Lower leg skin (tissue), 4 donors: ENCODE results near the gene ZC3H7B. TPM values are rescaled to one million over a fixed set of nuclear protein-coding genes. Genes with fewer than 3 reads are reported as not detected.

ENCODE experiments used
- DNase-seq, 2 donors: peaks; one replicate each; pipeline ENCODE4 v3.0.0-alpha.2; 2019; ENCODE audit warnings: low spot score in 2 of 2
- H3K4me3 ChIP-seq: fragments of 200-600 bp; sonication (generic); 2 replicates; pipeline ENCODE4 v1.5.1; 2017; ENCODE audit warnings: mild to moderate bottlenecking, low read depth; ENCODE audit not compliant: poor library complexity, severe bottlenecking
- POLR2A ChIP-seq, 2 donors: fragments of 450-650 bp; IDR thresholded peaks; one replicate each; pipeline ENCODE4 v1.6.1; 2016 to 2017; ENCODE audit warnings: antibody characterized with exemption in 2 of 2, mild to moderate bottlenecking in 1 of 2, moderate library complexity in 1 of 2
- WGBS, 2 donors: methylation state at CpG; one replicate each; pipeline ENCODE4 v1.1.5; 2018; 5-methylcytosine and 5-hydroxymethylcytosine counted together
- intact Hi-C: fragments of 100-400 bp; cut with DNase I; formaldehyde crosslinking; loops from one replicate; pipeline ENCODE4 v1.15.0; 2023; ENCODE audit warnings: low total_unique reads
- total RNA-seq, 4 donors: library from RNA; depleted of rRNA; stranded (reverse); fragments of >200 nt; gene quantifications; one replicate each; pipeline ENCODE4 v1.1.0, GENCODE V29; 2016
- TF ChIP-seq, protein P1 (sequence below), 3 donors: fragments of 450-650 bp; IDR thresholded peaks; one replicate each; pipeline ENCODE4 v1.5.1; 2016; ENCODE audit warnings: antibody characterized with exemption in 3 of 3, mild to moderate bottlenecking in 3 of 3, moderate library complexity in 2 of 3

ZC3H7B gene
- total RNA-seq, 4 donors from 2014 or later: 19.9 to 39.9 (median 31.2) TPM

DNA sequence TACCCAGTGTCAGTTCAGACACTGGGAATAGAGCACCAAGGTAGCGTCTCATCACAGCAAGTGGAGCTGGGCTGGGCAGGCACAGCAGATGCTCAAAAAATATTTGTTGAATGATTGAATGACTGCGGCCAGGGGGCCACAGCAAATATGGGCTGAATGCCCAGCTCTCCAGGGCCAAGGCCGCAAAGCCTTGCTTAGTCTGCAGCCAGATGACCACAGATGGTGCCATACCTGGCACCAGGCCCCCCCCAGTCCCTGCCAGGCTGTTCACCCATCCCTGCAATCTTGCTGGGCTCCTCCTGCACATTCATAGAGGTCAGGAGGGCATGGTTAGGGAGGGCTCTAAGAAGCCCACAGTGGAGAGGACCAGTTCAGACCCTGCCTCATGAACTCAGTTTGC is 32.9 kb downstream of the ZC3H7B start:
- intact Hi-C loops: no loop called here
- TF ChIP-seq, protein P1, sequence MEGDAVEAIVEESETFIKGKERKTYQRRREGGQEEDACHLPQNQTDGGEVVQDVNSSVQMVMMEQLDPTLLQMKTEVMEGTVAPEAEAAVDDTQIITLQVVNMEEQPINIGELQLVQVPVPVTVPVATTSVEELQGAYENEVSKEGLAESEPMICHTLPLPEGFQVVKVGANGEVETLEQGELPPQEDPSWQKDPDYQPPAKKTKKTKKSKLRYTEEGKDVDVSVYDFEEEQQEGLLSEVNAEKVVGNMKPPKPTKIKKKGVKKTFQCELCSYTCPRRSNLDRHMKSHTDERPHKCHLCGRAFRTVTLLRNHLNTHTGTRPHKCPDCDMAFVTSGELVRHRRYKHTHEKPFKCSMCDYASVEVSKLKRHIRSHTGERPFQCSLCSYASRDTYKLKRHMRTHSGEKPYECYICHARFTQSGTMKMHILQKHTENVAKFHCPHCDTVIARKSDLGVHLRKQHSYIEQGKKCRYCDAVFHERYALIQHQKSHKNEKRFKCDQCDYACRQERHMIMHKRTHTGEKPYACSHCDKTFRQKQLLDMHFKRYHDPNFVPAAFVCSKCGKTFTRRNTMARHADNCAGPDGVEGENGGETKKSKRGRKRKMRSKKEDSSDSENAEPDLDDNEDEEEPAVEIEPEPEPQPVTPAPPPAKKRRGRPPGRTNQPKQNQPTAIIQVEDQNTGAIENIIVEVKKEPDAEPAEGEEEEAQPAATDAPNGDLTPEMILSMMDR (IDR thresholded peaks at IDR 0.05): no peak
- TF ChIP-seq POLR2A (IDR thresholded peaks at IDR 0.05): no peak
- H3K4me3 ChIP-seq: no peak overlapping the region
- no peak for DNase-seq
- WGBS, 2 donors: 87 to 89% methylated on average over 3 of the region's 3 CpGs

DNA sequence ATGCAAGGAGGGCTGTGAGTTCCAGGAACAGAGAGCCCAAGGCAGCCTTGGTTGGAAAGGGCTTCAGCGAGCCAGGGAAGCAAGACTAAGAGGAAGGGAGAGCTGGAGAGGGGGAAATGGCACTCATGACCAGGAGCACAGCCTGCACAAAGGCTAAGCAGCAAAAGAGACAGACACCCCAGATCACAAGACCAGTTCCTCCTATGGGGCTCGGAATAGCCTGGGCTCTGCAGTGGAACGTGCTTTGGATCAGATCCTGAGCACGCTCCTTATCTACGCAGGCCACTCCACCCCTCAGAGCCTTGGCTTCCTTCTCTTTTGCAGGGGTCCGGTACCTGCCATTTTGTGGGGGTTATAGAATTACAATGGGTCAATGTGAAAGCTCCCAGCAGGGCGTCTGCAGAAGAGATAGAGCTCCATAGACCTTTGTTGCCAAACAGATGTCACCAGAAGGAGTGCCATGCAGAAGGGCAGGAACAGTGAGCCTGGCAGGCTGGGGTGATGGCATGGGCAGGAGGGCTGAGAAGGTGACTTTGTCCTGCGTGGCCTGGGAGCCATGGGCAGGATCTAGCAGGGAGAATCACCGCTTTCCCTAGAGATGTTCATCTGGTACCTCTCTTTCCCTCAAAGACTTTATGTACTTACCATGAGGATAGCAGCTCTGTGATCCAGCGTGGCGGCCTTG is 33.8 kb downstream of the ZC3H7B start:
- WGBS, 2 donors: 94 to 96% methylated on average over 11 of the region's 11 CpGs
- no peak for DNase-seq
- H3K4me3 ChIP-seq: no peak overlapping the region
- TF ChIP-seq, protein P1 (IDR thresholded peaks at IDR 0.05): no peak
- TF ChIP-seq POLR2A (IDR thresholded peaks at IDR 0.05): no peak
- intact Hi-C loops: no loop called here

DNA sequence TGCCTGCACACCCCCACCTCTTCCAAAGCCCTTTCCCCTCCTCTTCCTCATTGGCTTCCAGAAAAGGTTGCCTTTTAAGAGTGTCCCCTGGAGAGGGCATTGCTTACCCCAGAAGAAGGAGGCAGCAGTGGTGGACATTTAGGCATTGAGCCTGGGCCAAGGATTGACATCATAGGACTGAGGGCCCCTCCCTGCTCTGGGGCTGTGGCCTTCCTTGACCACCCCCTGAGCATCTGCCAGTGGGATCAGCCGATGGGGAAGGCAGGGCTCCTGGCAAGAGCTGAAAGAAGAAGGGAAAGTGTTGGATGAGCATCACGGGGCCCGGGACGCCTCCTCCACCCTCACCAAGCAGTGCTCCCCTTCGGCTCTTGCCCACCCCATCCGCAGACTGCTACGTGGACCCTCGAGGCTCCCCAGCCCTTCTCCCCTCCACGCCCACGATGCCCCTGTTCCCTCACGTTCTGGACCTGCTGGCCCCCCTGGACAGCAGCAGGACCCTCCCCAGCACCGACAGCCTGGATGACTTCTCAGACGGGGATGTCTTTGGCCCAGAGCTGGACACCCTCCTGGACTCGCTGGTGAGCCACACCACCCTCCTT is 37.4 kb downstream of the ZC3H7B start:
- intact Hi-C loops: no loop called here
- TF ChIP-seq POLR2A (IDR thresholded peaks at IDR 0.05): no peak
- no peak overlapping the region for H3K4me3 ChIP-seq
- DNase-seq: no peak
- WGBS, 2 donors: 79 to 85% methylated on average over 11 to 14 of the region's 14 CpGs

DNA sequence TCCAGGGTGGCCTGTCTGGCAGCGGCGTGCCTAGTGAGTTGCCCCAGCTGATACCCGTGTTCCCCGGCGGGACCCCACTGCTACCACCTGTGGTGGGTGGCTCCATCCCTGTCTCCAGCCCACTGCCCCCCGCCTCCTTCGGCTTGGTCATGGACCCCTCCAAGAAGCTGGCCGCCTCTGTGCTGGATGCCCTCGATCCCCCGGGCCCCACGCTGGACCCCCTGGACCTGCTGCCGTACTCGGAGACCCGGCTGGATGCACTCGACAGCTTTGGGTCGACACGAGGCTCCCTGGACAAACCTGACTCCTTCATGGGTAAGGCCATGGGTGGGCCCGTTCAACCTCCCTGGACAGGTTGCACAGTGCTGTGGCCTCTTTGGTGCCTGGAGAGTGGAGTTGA is 38.5 kb downstream of the ZC3H7B start:
- DNase-seq: no peak

DNA sequence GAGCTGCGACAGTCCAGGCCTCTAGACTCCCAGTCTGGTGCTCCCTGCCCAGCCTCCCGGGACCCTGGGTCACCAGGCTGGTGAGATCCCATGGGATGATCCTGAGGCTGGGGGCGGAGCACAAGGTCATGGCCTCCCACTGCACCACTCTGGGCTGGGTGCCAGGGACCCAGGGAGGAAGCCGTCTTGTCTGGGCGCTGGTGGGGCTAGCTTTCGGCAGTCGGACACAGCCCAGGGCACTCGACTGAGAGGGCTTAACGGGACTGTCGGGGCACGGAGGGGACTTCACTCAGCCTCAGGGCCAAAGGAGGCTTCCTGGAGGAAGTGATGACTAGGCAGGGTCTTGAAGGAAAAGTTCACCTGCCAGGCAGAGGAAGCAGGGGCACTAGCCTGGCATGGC is 39.0 kb downstream of the ZC3H7B start:
- DNase-seq: no peak
- H3K4me3 ChIP-seq: no peak overlapping the region
- TF ChIP-seq, protein P1 (IDR thresholded peaks at IDR 0.05): no peak
- no peak for TF ChIP-seq POLR2A (IDR thresholded peaks at IDR 0.05)
- 73 to 75% methylated on average over 10 to 11 of the region's 11 CpGs for WGBS, 2 donors
- intact Hi-C loops: no loop called here

More for the DNA sequence above, 38.5 kb downstream of the ZC3H7B start:
- TF ChIP-seq POLR2A (IDR thresholded peaks at IDR 0.05): no peak
- TF ChIP-seq, protein P1 (IDR thresholded peaks at IDR 0.05): no peak
- 95 to 96% methylated on average over 15 to 18 of the region's 18 CpGs for WGBS, 2 donors
- no peak overlapping the region for H3K4me3 ChIP-seq
- intact Hi-C loops: no loop called here

DNA sequence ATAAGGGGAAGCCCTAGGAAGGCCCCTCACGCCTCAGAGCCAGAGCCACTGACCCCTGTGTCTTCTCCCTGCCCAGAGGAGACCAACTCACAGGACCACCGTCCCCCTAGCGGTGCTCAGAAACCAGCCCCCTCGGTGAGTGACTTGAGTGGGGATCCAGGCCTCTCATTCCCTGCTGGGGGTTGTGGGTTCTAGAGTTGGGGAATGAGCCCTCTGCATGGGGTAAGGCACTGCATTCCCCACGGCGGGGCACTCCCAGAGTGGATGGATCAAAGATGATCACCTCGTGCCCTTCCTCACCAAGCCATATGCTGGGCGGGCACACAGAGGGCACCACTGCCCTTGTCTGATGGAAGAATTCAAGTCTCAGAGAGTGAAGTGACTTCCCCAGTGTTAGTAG is 39.7 kb downstream of the ZC3H7B start:
- no peak for TF ChIP-seq POLR2A (IDR thresholded peaks at IDR 0.05)
- TF ChIP-seq, protein P1 (IDR thresholded peaks at IDR 0.05): no peak
- no peak overlapping the region for H3K4me3 ChIP-seq
- 86 to 93% methylated on average over 7 to 8 of the region's 8 CpGs for WGBS, 2 donors
- intact Hi-C loops: no loop called here
- no peak for DNase-seq
